ENCODE data around the gene KCND3.

Gene KCND3

GRCh38 chr1:111729946-111730681 is 259.4 kb downstream of the KCND3 start:
- no peak for TF ChIP-seq CTCF (IDR thresholded peaks at IDR 0.05; ENCODE audit: low read length, missing control alignments)
- DNase-seq (ENCODE audit: low read depth), result no peak
- no peak overlapping the region for H3K4me3 ChIP-seq (replicated peaks; ENCODE audit: low read depth, low read length)

- no peak for TF ChIP-seq CTCF (IDR thresholded peaks at IDR 0.05; ENCODE audit: low read length, missing control alignments)
- no peak overlapping the region for H3K4me3 ChIP-seq (replicated peaks; ENCODE audit: low read depth, low read length)
- no peak for DNase-seq (ENCODE audit: low read depth)
Measured at GRCh38 chr1:111729271-111729921, 260.1 kb downstream of the KCND3 start.

GRCh38 chr1:111727056-111727455 is 262.4 kb downstream of the KCND3 start:
- DNase-seq (ENCODE audit: low read depth), result no peak

GRCh38 chr1:111725192-111725591 is 264.3 kb downstream of the KCND3 start:
- H3K4me3 ChIP-seq (replicated peaks; ENCODE audit: low read depth, low read length), result no peak overlapping the region
- no peak for DNase-seq (ENCODE audit: low read depth)
- TF ChIP-seq CTCF (IDR thresholded peaks at IDR 0.05; ENCODE audit: low read length, missing control alignments), result no peak

More at GRCh38 chr1:111727056-111727455, 262.4 kb downstream of the KCND3 start:
- TF ChIP-seq CTCF (IDR thresholded peaks at IDR 0.05; ENCODE audit: low read length, missing control alignments), result no peak
- no peak overlapping the region for H3K4me3 ChIP-seq (replicated peaks; ENCODE audit: low read depth, low read length)

GRCh38 chr1:111723871-111724270 is 265.6 kb downstream of the KCND3 start:
- no peak overlapping the region for H3K4me3 ChIP-seq (replicated peaks; ENCODE audit: low read depth, low read length)
- TF ChIP-seq CTCF (IDR thresholded peaks at IDR 0.05; ENCODE audit: low read length, missing control alignments), result no peak
- no peak for DNase-seq (ENCODE audit: low read depth)

GRCh38 chr1:111723091-111723806 is 266.2 kb downstream of the KCND3 start:
- no peak for DNase-seq (ENCODE audit: low read depth)

More at GRCh38 chr1:111723091-111723806, 266.2 kb downstream of the KCND3 start:
- no peak for TF ChIP-seq CTCF (IDR thresholded peaks at IDR 0.05; ENCODE audit: low read length, missing control alignments)
- H3K4me3 ChIP-seq (replicated peaks; ENCODE audit: low read depth, low read length), result no peak overlapping the region
